Stimulated activated CD4-positive, alpha-beta T cell treated with anti-CD3 and anti-CD28 coated beads, TNF-alpha, amount 100 ng/mL, for 24 hours (primary cell): ENCODE results near the gene SPINT4.

Experiments
- DNase-seq, 3 experiments: peaks; one replicate each; pipeline ENCODE4 v3.0.0-alpha.2; 2020; ENCODE audit warnings: low read depth in 3 of 3

Gene SPINT4

GRCh38 chr20:45765307-45765875 is 43.2 kb downstream of the SPINT4 start:
- DNase-seq: no peak

- no peak for DNase-seq
These were observed 43.8 kb downstream of the SPINT4 start for GRCh38 chr20:45765980-45766379.

GRCh38 chr20:45768479-45768878 is 46.3 kb downstream of the SPINT4 start:
- DNase-seq: no peak

- DNase-seq: peak; percentile 61 to 78 (median 69)
These were observed 49.1 kb downstream of the SPINT4 start for GRCh38 chr20:45771182-45771759.

GRCh38 chr20:45772693-45773092 is 50.5 kb downstream of the SPINT4 start:
- DNase-seq: no peak

GRCh38 chr20:45774945-45775344 is 52.8 kb downstream of the SPINT4 start:
- DNase-seq: no peak

GRCh38 chr20:45775411-45775810 is 53.3 kb downstream of the SPINT4 start:
- DNase-seq: no peak
